Cerebellar cortex (tissue), 1 donor: ENCODE measurements around the gene SART3.
"Not testable (repeated sequence)": the region's sequence is repeated elsewhere in the genome, so short reads cannot be mapped to it uniquely, and the experiment has no call there.

Experiments used
- DNase-seq: peaks from one replicate; pipeline ENCODE4 v3.0.0-alpha.2; 2015; ENCODE audit warnings: low spot score

SART3 gene

DNA sequence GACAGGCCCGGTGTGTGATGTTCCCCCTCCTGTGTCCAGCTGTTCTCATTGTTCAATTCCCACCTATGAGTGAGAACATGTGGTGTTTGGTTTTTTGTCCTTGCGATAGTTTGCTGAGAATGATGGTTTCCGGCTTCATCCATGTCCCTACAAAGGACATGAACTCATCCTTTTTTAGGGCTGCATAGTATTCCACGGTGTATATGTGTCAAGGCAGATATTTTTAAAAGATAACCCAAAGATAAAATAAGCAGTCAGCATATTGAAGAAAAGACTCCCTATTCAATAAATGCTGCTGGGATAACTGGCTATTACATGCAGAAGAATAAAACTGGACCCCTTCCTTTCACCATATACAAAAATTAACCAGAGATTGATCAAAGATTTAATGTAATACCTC lies 73.9 kb downstream of the SART3 start:
- not testable (repeated sequence) for DNase-seq

GRCh38 chr12:108485371-108485770 lies 75.6 kb downstream of the SART3 start:
- DNase-seq, result not testable (repeated sequence)

- no peak for DNase-seq
Observed at GRCh38 chr12:108484845-108485244, 76.1 kb downstream of the SART3 start.

GRCh38 chr12:108484431-108484830 lies 76.5 kb downstream of the SART3 start:
- no peak for DNase-seq

GRCh38 chr12:108483213-108484059 lies 77.5 kb downstream of the SART3 start:
- peak; percentile 93 for DNase-seq

DNA sequence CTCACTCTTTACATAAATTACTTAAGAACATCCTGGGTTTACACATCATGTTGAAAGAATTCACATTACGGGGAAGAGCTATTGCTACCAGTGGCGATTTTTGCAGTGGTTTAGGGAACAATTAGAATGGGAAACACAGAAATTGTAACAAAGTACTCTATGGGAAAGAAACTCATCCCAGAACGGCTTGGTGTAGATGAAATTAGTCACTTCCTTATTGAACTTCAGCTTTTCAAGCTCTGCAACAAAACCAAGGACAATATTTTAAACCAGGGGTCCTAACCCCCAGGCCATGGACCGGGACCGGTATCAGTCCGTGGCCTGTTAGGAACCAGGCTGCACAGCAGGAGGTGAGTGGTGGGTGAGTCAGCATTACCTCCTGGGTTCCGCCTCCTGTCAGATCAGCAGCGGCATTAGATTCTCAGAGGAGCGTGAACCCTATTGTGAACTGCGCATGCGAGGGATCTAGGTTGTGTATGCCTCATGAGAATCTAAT lies 78.2 kb downstream of the SART3 start:
- DNase-seq, result peak; percentile 9

DNA sequence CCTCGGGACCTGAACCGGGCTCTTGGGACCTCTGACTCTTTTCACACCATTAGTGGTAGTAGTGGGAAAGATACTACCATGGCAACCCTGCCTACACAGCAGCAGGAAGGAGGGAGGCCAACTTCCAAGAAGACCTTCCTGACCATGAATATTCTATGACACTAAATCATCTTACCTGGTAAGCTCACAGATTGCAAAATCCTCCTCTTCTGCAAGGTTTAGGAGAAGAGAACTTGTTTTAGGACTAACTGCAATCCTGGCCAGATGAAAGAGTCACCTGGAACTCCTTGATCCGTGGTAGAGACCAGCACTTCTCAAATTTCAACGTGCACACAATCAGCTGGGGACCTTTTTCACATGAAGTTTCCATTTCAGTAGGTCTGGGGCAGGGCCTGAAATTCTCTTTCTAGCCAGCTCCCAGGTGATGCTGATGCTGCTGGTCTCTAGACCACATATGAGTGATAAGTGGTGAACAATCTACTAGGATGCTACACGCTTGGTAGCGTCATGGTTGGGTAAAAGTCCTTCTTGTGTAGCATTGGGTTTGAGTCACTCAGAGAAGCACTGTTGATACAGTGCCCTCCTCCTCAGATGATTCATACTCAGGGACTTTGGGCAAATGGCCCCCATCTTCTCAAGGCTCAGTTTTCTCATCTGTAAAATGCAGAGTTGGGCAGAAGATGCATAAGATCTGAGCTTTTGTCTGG lies 81.5 kb downstream of the SART3 start:
- no peak for DNase-seq

DNA sequence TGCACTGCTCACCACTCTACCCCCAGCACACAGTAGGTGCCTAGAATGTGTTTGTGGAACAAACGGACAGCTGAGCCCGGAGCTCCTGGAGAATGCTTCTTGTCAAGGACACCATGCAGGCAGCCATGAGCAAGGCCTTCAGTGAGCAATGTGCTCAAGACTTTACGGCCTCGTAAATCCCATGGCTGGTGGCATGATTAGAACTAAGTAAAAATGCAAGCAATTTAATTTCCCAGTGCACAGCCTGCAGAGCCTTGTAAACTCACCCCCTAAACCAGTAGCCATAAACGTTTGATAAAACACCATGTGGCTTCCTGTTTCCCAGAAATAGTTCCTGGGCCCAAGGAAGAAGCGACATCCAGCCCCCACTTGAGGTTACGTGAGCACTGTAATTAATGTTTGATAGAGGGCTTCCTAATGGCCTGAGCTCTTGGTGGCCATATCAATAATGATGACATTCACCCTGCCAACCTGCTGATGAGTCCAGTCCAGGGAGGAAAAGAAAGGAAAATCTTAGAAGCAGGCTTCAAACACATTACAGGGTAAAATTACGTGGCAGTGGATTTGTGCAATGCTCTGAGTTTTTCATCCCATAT lies 82.3 kb downstream of the SART3 start:
- DNase-seq, result no peak

DNA sequence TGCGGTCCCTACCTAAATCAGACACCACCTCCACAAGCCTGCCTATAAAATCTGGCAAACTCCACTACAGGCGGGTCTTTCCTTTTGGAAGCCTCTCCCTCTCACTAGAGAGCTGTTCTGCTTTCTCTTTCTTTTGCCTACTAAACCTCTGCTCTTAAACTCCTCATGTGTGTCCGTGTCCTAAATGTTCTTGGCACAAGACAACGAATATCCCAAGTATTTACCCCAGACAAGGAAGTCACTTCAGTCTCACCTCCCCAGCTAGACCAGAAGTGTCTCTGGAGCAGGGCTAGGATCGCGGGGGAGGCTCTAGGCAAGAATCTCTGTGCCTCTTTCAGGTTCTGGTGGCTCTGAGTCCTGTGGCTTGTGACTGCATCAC lies 83.1 kb downstream of the SART3 start:
- no peak for DNase-seq

DNA sequence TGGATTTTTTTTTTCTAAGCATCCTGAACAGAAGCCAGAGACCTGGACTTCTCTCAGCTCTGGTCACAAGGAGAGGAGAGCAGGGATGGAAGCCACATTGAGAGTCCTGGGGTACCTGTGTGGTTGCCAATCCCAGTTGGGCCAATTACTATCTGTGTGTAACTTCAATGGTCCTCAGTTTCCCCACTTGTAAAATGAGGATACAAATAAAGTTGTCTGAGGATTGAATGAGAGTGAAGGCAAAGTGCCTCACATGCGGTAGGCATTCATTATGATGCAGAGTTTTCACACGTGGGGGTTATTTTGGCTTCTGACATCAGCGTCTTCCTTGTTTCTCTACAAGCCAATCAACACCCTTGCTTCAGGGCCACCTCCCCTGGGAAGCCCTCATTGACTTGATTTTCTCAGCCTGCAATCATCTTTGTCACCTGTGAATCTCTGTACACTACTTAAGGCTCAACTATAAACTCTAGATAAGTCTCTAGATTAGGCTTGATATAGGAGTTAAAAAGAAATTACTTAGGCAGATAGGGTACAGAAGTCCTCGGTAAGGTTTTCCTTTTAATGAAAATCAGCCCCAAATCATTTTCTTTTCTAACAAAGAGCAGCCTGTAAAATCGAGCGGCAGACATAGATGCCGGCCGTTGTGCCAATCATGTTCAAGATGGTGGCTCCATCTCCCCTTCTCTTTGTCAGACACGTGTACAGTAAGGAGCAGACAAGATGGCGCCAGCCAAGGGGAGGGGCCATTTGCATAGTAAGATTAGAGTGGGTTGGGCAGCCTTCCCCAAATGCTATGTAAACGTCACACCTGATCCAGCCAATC lies 83.7 kb downstream of the SART3 start:
- DNase-seq, result no peak

DNA sequence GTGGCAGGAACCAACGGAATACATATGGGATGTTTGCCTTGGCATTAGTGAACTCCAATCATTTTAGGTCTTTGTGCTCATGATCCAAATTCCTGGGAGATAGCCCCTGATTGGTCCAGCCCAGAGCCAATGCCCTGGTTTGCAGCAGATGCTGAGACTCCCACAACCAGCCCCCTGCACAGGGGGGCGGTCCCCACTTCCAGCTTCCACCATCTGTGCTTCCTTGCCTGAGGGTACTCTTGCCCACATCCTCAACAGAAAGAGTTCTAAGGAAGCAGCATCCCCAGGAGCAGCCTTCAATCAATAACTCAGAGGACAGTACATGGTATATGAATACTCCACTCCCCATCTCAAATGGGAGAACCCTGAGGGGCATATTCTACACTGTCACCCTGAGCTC lies 85.6 kb downstream of the SART3 start:
- DNase-seq, result no peak

DNA sequence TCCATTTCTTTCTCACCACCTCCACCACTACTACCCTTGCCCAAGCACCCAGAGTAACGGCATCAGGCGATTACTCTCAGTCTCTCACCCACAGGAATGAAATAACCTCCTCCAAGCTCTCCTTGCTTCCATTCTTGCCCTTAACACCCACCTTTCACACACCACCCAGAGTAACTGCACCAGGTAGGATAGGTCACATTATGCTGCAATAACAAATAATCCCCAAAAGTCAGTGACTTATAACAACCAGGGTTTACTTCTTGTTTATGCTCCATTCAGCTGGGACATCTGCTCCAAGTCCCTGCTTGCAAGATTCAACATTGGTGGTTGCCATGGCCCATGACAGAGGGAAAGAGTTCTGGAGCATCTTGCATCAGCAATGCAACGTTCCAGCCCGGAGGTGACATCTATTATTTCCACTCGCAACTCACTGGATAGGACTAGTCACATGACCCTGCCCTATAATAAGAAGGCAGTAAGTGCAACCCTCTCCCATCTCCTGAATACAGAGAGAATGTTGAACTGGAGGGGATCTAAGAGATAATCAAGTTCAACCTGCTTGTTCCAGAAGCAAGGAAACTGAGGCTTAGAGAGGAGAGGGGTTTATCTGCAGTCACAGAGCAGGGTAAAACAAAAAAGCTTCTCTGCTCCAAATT lies 87.4 kb downstream of the SART3 start:
- DNase-seq, result no peak
